GM18508 (cell line): ENCODE data around the gene COL6A1.
"Not testable (repeated sequence)": the region's sequence is repeated elsewhere in the genome, so short reads cannot be mapped to it uniquely, and the experiment has no call there.

Experiments used
- ATAC-seq: cut with Tn5 transposase; IDR thresholded peaks from one replicate; pipeline ENCODE4 v1.9.1; 2021; ENCODE audit warnings: moderate number of reproducible peaks; ENCODE audit not compliant: insufficient read depth, unreplicated experiment

COL6A1 gene

DNA sequence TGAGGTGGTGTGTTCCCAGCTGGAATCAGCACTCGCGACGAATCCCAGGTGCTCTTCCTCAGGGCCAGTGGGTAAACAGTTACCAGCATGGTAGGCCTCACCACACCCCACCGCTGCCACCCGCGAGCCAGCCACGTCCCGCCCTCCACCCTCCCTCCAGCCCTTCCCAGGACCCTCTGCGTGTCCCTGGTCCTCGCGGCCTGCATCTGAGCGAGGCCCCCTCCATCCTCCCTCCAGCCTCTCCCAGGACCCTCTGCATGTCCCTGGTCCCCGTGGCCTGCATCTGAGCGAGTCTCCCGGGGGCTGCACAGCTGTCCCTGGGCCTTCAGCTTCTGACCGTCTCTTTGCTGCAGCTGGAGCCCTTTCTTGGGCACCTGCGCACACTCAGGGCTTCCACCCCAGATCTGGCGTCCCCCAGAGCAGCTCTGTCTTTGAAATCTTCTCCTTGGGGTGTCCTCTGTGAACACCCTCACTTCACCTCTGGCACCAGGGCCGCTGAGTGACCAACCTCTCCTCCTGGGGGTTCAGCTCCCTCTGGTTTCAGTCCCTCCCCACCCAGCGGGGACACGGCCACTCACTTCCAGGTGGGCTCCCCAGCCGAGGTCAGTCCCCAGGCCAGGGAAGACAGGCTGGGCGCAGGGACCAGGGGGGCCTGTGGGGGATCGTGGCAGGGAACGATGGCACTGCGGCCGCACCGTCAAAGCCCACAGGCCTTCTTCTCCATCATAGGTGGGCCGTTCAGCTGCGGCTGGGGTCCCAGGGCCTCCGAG, 58.5 kb downstream of the COL6A1 start:
- ATAC-seq = no peak

DNA sequence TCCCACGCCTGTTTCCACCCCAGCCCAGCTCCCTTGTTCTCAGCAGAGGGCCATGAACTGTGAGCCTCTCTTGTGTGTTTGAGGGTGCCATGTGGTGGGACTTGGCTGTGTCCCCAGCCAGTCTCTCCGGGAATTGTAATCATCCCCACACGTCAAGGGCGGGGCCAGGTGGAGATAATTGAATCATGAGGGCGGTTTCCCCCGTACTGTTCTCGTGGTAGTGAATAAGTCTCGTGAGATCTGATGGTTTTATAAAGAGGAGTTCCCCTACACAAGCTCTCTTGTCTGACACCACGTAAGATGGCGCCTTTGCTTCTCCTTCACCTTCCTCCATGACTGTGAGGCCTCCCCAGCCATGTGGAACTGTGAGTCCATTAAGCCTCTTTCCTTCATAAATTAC, 59.1 kb downstream of the COL6A1 start:
- ATAC-seq = no peak

DNA sequence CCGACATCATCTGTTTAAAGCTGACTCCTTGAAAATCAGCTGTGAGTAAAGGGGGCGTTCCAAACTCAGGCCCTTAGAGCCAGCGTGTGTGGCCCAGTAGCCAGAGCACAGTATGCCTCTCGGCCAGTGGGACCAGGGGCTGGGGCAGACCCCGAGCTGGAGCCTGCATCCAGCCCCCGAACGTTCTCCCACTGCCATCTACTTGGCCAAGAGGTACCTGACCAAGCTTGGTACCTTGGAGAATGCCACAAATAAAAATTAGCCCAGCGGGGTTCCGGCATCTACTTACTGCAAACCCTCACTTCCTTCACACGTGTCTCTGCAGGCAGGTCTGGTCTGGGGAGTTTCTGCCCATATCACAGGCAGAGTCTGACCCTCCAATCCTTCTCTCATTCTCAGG, 59.6 kb downstream of the COL6A1 start:
- ATAC-seq = no peak

DNA sequence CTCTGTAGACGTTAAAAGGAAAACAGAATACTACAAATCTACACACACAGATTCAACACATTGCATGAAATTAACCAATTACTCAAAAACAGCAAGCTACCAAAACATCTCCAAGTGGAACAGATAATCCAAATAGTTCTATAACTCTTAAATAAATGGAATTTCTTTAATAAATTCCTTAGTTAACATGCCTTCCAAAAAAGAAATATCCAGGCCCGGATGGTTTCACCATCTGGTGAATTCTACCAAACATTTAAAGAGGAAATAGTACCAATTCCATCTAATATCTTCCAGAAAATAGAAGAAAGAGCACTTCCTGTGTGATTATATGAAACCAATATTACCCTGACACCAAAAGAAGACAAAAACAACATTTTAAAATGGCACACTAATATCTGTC, 63.6 kb downstream of the COL6A1 start:
- ATAC-seq = no peak

DNA sequence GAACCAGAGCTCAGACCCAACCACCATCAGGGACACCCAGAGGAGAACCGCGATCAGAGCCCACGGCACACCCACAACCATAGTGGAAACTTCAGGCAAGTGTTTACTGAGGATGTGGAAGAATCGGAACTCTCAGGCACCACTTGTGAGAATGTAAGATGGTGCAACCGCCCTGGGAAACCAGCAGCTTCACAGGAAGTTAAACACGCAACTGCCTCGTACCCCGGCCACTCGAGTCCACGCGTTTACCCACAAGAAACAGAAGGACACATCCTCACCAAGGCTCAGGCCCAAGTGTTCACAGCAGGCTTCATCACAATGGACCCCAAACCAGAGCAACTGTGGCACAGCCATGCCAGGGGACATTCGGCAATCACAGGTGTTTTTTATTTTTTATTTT, 64.9 kb downstream of the COL6A1 start:
- no peak for ATAC-seq

DNA sequence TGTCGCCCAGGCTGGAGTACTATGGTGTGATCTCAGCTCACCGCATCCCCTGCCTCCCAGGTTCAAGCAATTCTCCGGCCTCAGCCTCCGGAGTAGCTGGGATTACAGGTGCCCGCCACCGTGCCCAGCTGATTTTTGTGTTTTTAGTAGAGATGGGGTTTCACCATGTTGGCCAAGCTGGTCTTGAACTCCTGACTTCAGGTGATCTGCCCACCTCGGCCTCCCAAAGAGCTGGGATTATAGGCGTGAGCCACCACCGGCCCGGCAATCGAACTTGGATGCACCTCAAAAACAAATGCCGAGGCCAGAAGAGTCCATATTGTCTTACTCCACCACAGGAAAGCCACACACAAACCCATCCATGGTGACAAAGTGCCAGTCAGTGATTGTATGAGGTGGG, 65.3 kb downstream of the COL6A1 start:
- ATAC-seq = not testable (repeated sequence)

DNA sequence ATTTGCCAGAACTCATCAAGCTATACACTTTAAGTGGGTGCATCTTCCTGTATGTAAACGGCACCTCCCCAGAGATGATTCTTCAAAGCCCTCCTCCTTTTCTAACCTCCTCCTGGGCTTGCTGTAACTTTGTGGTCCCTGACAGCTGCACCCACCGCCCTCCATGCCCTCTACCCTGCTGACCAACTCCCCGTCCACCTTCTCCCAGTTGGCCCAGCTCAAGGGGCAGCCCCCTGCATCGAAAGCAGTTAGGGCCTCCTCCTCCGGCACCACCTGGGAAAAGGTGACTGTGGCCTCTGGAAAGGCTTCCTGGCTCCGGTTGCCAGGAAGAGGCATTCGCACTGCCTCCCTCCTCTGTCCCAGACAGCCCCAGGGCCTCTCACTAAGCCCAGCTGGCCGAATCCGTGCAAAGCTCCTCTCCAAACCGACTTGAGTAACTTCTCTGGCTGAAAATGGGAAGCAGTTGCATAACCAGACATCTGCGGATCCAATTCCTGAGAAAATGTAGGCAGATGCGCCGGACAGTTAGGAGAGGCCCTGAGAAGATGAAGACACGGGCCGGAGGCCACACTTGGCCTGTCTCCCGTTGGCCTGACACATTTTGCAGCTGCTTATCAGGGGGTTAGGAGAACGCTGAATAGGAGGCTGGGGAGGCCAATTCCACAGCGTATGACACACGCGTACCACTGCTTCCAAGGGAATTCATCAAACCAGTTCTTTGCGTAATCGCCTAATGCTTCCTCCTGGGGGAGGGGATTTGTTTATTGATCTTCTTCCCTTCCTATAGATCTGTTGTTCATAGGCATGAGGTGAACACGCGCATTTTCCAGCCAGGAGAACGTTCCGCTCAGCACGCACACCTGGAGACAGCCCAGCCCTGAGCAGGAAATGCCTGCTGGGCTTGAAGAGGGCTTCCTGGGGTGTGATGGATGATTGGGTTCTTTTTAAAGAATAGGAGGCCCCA, 67.6 kb downstream of the COL6A1 start:
- ATAC-seq = no peak

DNA sequence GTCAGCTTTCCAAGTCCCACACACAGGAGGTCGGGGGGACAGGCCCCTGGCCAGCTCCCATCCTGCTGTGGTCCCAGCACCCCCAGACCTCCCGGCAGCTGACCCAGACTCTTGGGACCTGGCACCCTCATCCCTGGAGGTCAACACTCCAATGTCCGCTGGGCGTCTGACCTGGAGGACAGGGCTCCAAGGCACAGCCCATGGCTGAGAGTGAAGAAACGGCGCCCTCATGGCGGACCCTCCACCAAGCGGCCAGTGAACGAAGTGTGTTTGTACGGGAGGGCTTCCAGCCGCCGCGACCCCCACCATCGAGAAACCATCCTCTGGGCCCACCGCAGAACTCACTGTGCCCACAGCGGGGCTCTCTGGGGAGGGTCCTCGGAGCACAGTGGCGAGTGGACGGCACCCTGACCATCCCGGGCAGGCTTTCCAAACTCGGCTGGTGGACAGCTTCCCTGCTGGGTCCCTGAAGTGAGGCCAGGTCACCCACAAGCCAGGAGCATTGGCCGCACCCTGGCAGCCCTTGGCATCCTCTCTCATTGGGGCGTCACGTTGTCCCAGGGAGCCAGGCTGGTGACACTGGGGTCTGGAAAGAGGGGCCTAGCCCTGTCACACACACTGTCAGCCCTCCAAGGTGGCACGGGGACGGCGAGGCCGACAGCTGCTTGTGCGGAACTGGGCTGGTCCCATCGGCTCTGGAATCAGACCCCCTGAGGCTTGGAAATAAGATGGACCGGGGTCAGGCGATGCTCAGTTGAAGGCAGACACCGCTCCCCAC, 68.5 kb downstream of the COL6A1 start:
- ATAC-seq = no peak

DNA sequence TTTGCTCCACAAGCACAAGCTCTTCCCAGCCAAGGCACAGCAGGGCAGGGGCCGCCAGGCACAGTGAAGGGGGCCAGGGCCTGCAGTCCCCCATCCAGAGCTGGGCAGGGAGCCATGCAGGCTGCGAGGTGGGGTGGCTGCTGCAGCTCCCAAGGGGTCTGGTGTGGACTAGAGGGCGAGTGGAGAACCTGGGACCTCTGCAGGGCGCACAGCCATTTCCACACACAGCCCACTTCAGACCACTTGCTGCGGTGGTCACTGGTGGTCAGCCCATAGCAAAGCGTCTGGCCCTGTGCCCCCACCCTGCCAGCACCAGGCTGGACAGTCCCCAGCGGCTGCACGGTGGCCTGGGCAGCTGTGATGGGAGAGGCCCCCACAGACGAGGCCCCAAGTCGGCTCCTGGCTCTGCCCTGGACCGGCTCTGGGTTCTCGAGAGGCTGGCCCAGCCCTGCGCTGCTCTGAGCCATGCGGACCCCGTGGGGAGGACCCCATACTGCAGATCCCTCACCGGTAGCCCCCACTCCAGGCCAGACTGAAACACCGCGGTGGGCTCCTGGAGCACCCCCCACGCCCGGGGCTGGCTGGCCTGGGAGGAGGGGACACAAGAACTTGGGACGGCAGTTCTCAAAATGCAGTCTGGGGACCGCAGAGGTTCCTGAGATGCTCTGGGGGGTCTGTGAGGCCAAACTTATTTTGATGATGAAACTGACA, 69.3 kb downstream of the COL6A1 start:
- ATAC-seq = no peak

DNA sequence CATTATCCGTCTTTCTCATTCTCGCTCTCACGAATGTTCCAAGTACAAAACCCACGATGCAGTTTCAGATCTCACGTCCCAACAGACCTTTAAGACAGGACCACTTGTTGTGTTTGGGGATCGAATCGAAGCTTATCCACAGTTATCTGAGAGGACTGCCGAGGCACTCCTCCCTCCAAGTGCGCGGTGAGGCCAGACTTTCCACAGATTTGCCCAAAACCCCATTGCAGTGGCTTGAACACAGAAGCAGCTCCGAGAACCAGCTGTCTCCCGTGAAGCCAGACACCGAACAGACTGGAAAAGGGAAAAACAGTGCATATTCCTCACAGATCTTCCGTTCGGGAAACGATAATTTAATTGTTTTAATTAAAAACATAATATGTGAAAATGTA, 69.8 kb downstream of the COL6A1 start:
- no peak for ATAC-seq

DNA sequence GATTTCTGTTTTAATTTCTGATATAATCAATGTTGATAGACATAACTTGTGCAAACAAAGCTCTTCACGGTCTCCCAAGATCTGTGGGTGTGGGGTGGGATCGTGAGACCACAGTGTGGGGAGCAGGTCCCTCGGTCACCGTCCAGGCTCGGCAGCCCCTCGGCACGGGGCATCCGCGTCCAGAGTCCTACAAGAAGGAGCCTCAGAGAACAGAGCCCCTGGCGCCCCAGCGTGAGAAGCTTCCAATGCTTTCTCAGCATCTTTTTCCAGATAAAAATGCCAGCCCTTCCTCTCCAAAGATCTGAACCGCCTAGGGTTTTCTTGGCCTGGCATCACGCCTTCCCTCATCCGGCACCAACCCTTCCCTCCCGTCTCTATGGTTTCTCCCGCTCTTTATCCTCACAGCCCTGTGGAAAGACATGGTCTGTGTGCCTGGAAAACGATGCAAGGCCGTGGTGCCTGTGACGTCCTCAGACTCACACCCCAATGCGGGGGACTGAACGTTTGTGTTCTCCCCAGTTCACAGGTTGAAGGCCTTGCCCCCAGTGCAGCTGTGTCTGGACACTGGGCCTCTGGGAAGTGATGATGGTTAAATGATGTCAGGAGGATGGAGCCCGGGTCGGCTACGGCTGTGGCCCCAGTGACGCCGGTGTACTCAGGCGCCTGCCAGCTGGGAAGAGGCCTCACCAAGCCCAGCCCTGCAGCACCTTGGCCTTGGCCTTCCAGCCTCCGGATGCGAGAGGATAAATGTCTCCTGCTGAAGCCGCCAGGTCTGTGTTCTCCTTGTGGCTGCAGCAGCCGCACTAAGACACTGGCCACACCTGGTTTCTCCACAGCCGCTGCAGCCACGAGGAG, 70.5 kb downstream of the COL6A1 start:
- ATAC-seq = no peak

DNA sequence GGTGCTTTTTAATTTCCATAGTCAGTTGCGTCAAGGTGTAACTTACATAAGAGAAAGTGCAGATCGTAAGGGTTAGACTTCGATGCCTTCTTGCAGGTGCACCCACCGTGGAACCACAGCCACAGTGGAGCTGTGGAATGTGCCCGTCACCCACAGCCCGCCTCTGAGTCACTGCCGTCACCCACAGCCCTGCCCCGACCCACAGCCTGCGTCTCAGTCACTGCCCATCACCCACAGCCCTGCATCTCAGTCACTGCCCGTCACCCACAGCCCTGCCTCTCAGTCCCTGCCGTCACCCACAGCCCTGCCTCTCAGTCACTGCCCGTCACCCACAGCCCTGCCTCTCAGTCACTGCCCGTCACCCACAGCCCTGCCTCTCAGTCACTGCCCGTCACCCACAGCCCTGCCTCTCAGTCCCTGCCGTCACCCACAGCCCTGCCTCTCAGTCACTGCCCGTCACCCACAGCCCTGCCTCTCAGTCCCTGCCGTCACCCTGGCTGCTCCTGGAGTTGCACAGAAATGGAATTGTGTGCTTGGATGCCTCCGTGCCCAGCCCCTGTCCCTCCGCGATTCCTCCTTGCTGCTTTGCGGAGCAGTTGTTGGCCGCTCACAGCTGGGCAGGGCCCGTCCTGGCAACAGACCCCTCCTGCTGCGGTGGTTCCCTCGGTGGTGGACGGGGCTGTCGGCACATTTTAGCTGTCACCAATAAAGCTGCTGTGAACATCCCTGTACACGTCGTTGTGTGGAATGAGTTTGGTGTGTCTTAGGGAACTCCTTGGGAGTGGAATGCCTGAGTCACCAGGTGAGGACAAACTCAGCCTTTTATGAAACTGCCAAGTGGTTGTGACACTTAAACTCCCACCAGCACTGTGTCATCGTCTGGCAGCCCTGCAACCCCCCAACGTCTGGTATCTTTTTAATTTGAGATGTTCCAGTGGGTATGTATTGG, 71.4 kb downstream of the COL6A1 start:
- ATAC-seq = no peak

DNA sequence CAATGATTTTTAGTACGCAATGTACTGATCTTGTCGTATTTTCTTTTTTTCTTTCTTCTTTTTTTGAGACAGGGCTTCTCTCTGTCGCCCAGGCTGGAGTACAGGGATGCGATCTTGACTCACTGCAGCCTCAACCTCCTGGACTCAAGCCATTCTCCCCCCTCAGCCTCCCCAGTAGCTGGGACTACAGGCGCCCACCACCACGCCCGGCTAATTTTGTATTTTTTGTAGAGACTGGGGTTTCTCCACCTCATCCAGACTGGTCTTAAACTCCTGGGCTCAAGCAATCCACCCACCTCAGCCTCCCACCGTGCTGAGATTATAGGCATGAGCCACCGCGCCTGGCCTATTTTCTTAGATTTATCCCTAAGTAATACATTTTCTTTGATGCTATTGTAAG, 72.5 kb downstream of the COL6A1 start:
- no peak for ATAC-seq

DNA sequence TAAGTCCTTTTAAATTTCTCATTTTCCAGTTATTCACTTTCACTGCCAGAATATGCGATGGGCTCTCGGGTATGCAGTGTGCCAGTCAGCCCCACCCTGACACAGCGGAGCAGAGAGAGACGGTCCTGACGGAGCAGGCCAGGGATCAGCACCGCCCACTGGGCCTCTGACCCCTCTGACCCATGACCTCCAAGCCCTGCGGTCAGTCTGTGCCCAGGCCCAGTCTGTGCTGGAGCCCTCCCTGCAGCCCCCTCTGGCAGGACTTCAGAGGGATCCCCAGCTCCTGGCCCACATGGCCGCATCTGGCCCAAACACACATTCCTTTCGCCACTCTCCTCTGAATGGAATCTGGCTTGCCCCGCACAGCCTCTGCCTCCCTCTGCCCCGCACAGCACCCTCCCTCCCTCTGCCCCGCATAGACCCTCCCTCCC, 72.9 kb downstream of the COL6A1 start:
- ATAC-seq = no peak
